Prostate gland (tissue), 2 donors: ENCODE data around the gene TMEM222. TPM values are rescaled to one million over a fixed set of nuclear protein-coding genes. Genes with fewer than 3 reads are reported as not detected.

Experiments used
- DNase-seq: peaks from one replicate; pipeline ENCODE4 v3.0.0-alpha.2; 2019; ENCODE audit warnings: low spot score
- H3K27ac ChIP-seq, 2 donors: fragments of 200-600 bp; sonication (generic); 2 replicates each; pipeline ENCODE4 v1.5.1; 2017 to 2019
- H3K27me3 ChIP-seq: fragments of 200-600 bp; sonication (generic); replicated peaks from 2 replicates; pipeline ENCODE4 v1.5.1; 2019; ENCODE audit not compliant: insufficient read depth
- H3K36me3 ChIP-seq, 2 donors: fragments of 200-600 bp; sonication (generic); 1 replicate in 1 of 2; 2 replicates in 1 of 2; pipeline versions ENCODE4 v1.5.1 to v1.8.1; 2017 to 2019
- H3K4me1 ChIP-seq: fragments of 200-600 bp; sonication (generic); replicated peaks from 2 replicates; pipeline ENCODE4 v1.5.1; 2019
- H3K4me3 ChIP-seq, 2 donors: fragments of 200-600 bp; sonication (generic); 2 replicates each; pipeline ENCODE4 v1.5.1; 2017 to 2019
- H3K9me3 ChIP-seq: fragments of 200-600 bp; sonication (generic); 2 replicates; pipeline ENCODE4 v1.5.1; 2017
- CTCF ChIP-seq, 4 experiments: fragments of 200-600 bp in 2 of 4; fragments of 450-650 bp in 2 of 4; sonication (generic) in 2 of 4; IDR thresholded peaks; 1 replicate in 3 of 4; 2 replicates in 1 of 4; pipeline ENCODE4 v1.5.1; 2016 to 2019; ENCODE audit warnings: antibody characterized with exemption in 4 of 4, mild to moderate bottlenecking in 2 of 4, moderate library complexity in 2 of 4
- POLR2A ChIP-seq: fragments of 450-650 bp; IDR thresholded peaks from one replicate; pipeline ENCODE4 v1.6.1; 2016; ENCODE audit warnings: antibody characterized with exemption, mild to moderate bottlenecking
- POLR2AphosphoS5 ChIP-seq: sonication (generic); formaldehyde crosslinking; IDR thresholded peaks from one replicate; pipeline ENCODE4 v1.6.1; 2017; ENCODE audit warnings: antibody characterized with exemption
- WGBS: methylation state at CpG from one replicate; pipeline ENCODE4 v1.1.5; 2018; 5-methylcytosine and 5-hydroxymethylcytosine counted together
- intact Hi-C: fragments of 100-400 bp; cut with DNase I; formaldehyde crosslinking; loops from one replicate; pipeline ENCODE4 v1.14.2; 2022
- total RNA-seq, 2 donors: library from RNA; depleted of rRNA; stranded (reverse); fragments of >200 nt; gene quantifications; one replicate each; pipeline ENCODE4 v1.1.0, GENCODE V29; 2016

Gene TMEM222
- total RNA-seq, 2 donors from 2014 or later: 49.6 to 59.5 TPM

DNA sequence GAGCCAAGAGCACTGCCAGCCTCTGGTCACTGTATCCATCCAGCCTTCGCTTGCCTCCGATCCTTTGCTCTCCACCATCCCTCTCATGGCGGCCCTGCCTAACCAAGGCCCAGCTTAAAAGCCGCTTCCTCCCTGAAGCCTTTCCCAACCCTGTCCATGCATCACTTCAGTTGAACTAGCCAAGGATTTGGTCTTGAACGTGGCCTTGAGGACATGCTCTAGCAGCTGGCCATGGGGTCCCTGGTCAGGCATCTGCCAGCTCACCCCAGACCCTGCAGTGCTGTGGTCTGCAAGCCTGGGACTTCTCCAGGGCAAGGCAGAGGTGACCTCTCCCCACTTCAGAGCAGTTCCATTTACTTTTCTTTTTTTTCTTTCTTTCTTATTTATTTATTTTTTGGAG, 14.8 kb downstream of the TMEM222 start:
- Histone ChIP-seq H3K27ac (no peak overlapping the region), H3K4me1 (no peaks in the 10 kb centered on the region), H3K27me3 (no peaks in the 10 kb centered on the region), H3K36me3 (peaks cover 9 to 24% of the 10 kb centered on the region in 2 donors), H3K9me3 (no peaks in the 10 kb centered on the region), H3K4me3 (no peak overlapping the region)
- DNase-seq: no peak
- intact Hi-C loops: no loop called here
- 95% methylated on average over 5 of the region's 5 CpGs for WGBS
- TF ChIP-seq POLR2AphosphoS5 (no peak), POLR2A (no peak), CTCF (IDR thresholded peaks at IDR 0.05) (no peak)

DNA sequence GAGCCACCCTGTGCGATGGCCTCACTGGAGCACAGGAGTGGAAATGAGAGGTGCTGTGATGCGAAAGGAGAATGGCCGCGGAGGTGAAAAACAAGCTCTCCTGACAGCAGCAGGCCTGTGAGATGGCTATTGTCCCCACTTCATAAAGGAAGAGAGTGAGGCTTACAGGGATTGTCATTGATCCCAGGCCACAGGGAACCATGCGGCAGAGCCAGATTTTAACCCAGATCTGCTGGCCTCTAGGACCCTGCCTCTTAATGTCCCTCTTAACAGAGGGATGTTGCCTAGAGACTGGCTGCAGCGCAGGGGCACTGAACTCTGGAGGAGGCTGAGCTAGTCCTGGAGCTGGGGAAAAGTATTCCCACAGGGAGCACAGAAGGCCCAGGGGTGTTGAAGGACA, 16.8 kb downstream of the TMEM222 start:
- WGBS: 95% methylated on average over 6 of the region's 6 CpGs
- no peaks in the 10 kb centered on the region for H3K4me1 ChIP-seq
- no peak for DNase-seq
- H3K27ac ChIP-seq: no peak overlapping the region
- TF ChIP-seq CTCF (IDR thresholded peaks at IDR 0.05): no peak
- no peak for TF ChIP-seq POLR2AphosphoS5
- no peak for TF ChIP-seq POLR2A
- no peaks in the 10 kb centered on the region for H3K9me3 ChIP-seq
- no peak overlapping the region for H3K4me3 ChIP-seq
- H3K36me3 ChIP-seq: peaks cover 9 to 21% of the 10 kb centered on the region in 2 donors
- no peaks in the 10 kb centered on the region for H3K27me3 ChIP-seq
- intact Hi-C loops: no loop called here

GRCh38 chr1:27339213-27339612, 17.2 kb downstream of the TMEM222 start:
- H3K9me3 ChIP-seq: no peaks in the 10 kb centered on the region
- no peaks in the 10 kb centered on the region for H3K27me3 ChIP-seq
- H3K4me3 ChIP-seq: no peak overlapping the region
- no peak overlapping the region for H3K27ac ChIP-seq
- 60% methylated on average over 5 of the region's 5 CpGs for WGBS
- peaks cover 7 to 16% of the 10 kb centered on the region in 2 donors for H3K36me3 ChIP-seq
- no peak for DNase-seq
- TF ChIP-seq CTCF (IDR thresholded peaks at IDR 0.05): no peak
- TF ChIP-seq POLR2AphosphoS5: no peak
- TF ChIP-seq POLR2A: no peak
- intact Hi-C loops: no loop called here
- H3K4me1 ChIP-seq: no peaks in the 10 kb centered on the region

GRCh38 chr1:27341525-27342252, 19.7 kb downstream of the TMEM222 start, which contains the start of gene SYTL1:
Gene SYTL1, plus strand, starts transcription at chr1:27342022. Its CDS starts 3,313 bp downstream, at chr1:27345335.
- peak; percentile 63 for TF ChIP-seq POLR2AphosphoS5
- no peak for TF ChIP-seq CTCF (IDR thresholded peaks at IDR 0.05)
- TF ChIP-seq POLR2A: peak; percentile 65
- WGBS: 20% methylated on average over 20 of the region's 22 CpGs
- intact Hi-C loops: no loop called here
- H3K4me3 ChIP-seq: peak within 1 kb of the TSS; percentile 40 to 46
- H3K27ac ChIP-seq: peak within 1 kb of the TSS; percentile 78 to 81
- H3K36me3 ChIP-seq: no peaks in the 10 kb centered on the region
- H3K4me1 ChIP-seq: no peaks in the 10 kb centered on the region
- no peaks in the 10 kb centered on the region for H3K27me3 ChIP-seq
- peak; percentile 72 for DNase-seq
- no peaks in the 10 kb centered on the region for H3K9me3 ChIP-seq

DNA sequence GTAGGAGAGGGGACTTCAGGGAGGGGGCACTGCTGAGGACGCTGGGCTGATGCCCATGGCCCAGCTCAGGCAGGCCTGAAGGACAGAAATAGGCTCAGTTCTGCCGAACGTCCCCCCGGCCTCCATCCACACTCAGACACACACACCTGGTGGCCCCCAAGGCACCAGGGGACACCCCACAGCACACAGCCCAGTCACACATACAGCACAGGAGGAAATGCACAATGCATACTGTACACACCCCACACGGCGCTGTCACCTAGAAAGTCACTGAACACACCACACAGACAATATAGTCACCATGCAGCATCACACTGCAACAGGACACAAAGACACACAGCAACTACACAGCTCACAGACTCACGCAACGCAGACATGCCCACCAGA, 20.4 kb downstream of the TMEM222 start:
- no peaks in the 10 kb centered on the region for H3K36me3 ChIP-seq
- H3K4me3 ChIP-seq: peak overlapping the region; percentile 40 to 46
- TF ChIP-seq CTCF (IDR thresholded peaks at IDR 0.05): no peak
- no peak for TF ChIP-seq POLR2A
- TF ChIP-seq POLR2AphosphoS5: no peak
- intact Hi-C loops: no loop called here
- DNase-seq: no peak
- no peaks in the 10 kb centered on the region for H3K4me1 ChIP-seq
- H3K27me3 ChIP-seq: no peaks in the 10 kb centered on the region
- peak overlapping the region; percentile 78 to 81 for H3K27ac ChIP-seq
- no peaks in the 10 kb centered on the region for H3K9me3 ChIP-seq
- WGBS: 55% methylated on average over 7 of the region's 8 CpGs
